ENCODE data around the gene DLGAP1.

GRCh38 chr18:4237664-4238041 is 217.5 kb downstream of the DLGAP1 start:
- TF ChIP-seq EP300 (IDR thresholded peaks at IDR 0.05) (no peak), POLR2AphosphoS5 (IDR thresholded peaks at IDR 0.05) (no peak), CTCF (IDR thresholded peaks at IDR 0.05) (no peak), POLR2A (IDR thresholded peaks at IDR 0.05; ENCODE audit: low read depth) (no peak)
